ENCODE measurements around the gene MMEL1.

The MMEL1 gene

GRCh38 chr1:2642560-2643413, 10.0 kb upstream of the MMEL1 start:
- peak; percentile 92 for DNase-seq (ENCODE audit: low read depth)

GRCh38 chr1:2642131-2642559, 9.3 kb upstream of the MMEL1 start:
- no peak for DNase-seq (ENCODE audit: low read depth)

GRCh38 chr1:2641381-2642130, 8.7 kb upstream of the MMEL1 start:
- no peak for DNase-seq (ENCODE audit: low read depth)

GRCh38 chr1:2640626-2641025, 7.8 kb upstream of the MMEL1 start:
- no peak for DNase-seq (ENCODE audit: low read depth)

- DNase-seq (ENCODE audit: low read depth): no peak
Observed at GRCh38 chr1:2639607-2640521, 7.0 kb upstream of the MMEL1 start.

GRCh38 chr1:2639203-2639602, 6.4 kb upstream of the MMEL1 start:
- no peak for DNase-seq (ENCODE audit: low read depth)

- DNase-seq (ENCODE audit: low read depth): no peak
Observed at GRCh38 chr1:2638466-2639115, 5.8 kb upstream of the MMEL1 start.

GRCh38 chr1:2637442-2638145, 4.8 kb upstream of the MMEL1 start:
- no peak for DNase-seq (ENCODE audit: low read depth)

- no peak for DNase-seq (ENCODE audit: low read depth)
Observed at GRCh38 chr1:2636733-2637132, 3.9 kb upstream of the MMEL1 start.

- DNase-seq (ENCODE audit: low read depth): no peak
Observed at GRCh38 chr1:2635361-2636010, 2.7 kb upstream of the MMEL1 start.

GRCh38 chr1:2633936-2634491, 1.2 kb upstream of the MMEL1 start:
- no peak for DNase-seq (ENCODE audit: low read depth)

GRCh38 chr1:2633366-2633935, 635 bp upstream of the MMEL1 start:
- no peak for DNase-seq (ENCODE audit: low read depth)

GRCh38 chr1:2632051-2632430, 775 bp downstream of the MMEL1 start:
- no peak for DNase-seq (ENCODE audit: low read depth)

- no peak for DNase-seq (ENCODE audit: low read depth)
Observed at GRCh38 chr1:2631136-2632050, 1.4 kb downstream of the MMEL1 start.

GRCh38 chr1:2630498-2631135, 2.2 kb downstream of the MMEL1 start:
- DNase-seq (ENCODE audit: low read depth): no peak

GRCh38 chr1:2629627-2630497, 3.0 kb downstream of the MMEL1 start:
- no peak for DNase-seq (ENCODE audit: low read depth)

GRCh38 chr1:2628933-2629626, 3.7 kb downstream of the MMEL1 start:
- no peak for DNase-seq (ENCODE audit: low read depth)

Data from stimulated activated CD8-positive, alpha-beta memory T cell treated with anti-CD3 and anti-CD28 coated beads, Interleukin-12 subunit alpha, Interleukin-12 subunit beta, amount 100 ng/mL, for 1 hour (primary cell).